Activated CD4-positive, alpha-beta memory T cell treated with anti-CD3 and anti-CD28 coated beads for 36 hours (primary cell): ENCODE data around the gene TRIM4. TPM values are rescaled to one million over a fixed set of nuclear protein-coding genes. Genes with fewer than 3 reads are reported as not detected.
A peak's percentile ranks its signal among the peaks of the same experiment; 100 is the strongest.
"Not testable (repeated sequence)": the region's sequence is repeated elsewhere in the genome, so short reads cannot be mapped to it uniquely, and the experiment has no call there.

ENCODE experiments used
- CTCF ChIA-PET: fragments of 350-600 bp; sonication (Branson Sonifier 250); formaldehyde crosslinking; loops from one replicate; lab custom pipeline; 2021; ENCODE audit warnings: antibody characterized with exemption, inconsistent platforms; lab: Charles Lee
- POLR2A ChIA-PET: fragments of 350-600 bp; sonication (Branson Sonifier 250); formaldehyde crosslinking; loops from one replicate; lab custom pipeline; 2021; ENCODE audit warnings: antibody characterized with exemption; lab: Charles Lee
- DNase-seq: peaks from one replicate; pipeline ENCODE4 v3.0.0-alpha.2; 2020
- H3K27ac Mint-ChIP-seq: one replicate; pipeline ENCODE4 v1.8.0; 2021; ENCODE audit warnings: mixed read lengths
- H3K27me3 Mint-ChIP-seq: one replicate; pipeline ENCODE4 v1.8.0; 2021; ENCODE audit warnings: mixed read lengths
- H3K36me3 Mint-ChIP-seq: one replicate; pipeline ENCODE4 v1.8.0; 2021; ENCODE audit warnings: mixed read lengths
- H3K4me1 Mint-ChIP-seq: one replicate; pipeline ENCODE4 v1.8.0; 2021; ENCODE audit warnings: low read depth, mixed read lengths
- H3K4me3 Mint-ChIP-seq: one replicate; pipeline ENCODE4 v1.8.0; 2021; ENCODE audit warnings: mild to moderate bottlenecking, mixed read lengths
- H3K9me3 Mint-ChIP-seq: one replicate; pipeline ENCODE4 v1.8.0; 2021; ENCODE audit warnings: mixed read lengths
- intact Hi-C: fragments of 100-400 bp; cut with micrococcal nuclease; formaldehyde crosslinking; loops from one replicate; pipeline ENCODE4 v1.15.1; 2023
- total RNA-seq, 2 experiments: library from RNA; stranded (reverse); gene quantifications; one replicate each; pipeline ENCODE4 v1.2.3, GENCODE V29; 2021

The TRIM4 gene
- total RNA-seq, 2 experiments from 2014 or later: 24.9 to 26.1 TPM

DNA sequence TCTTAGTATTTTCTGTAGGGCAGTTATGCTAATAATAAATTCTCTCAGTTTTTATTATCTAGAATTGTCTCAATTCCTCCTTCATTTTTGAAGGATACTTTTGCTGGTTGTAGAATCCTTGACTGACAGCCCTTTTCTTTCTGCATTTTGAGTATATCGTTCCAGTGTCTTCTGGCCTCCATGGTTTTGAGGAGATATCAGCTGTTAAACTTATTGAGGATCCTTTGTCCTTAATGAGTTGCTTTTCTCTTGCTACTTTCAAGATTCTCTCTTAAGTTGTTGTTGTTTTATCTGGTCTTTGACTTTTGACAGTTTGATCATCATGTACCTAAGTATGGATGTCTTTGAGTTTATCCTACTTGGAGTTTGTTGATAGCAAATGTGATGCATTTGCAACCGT, 19.0 kb upstream of the TRIM4 start:
- Mint-ChIP-seq H3K27ac (no peak overlapping the region), H3K36me3 (no peaks in the 10 kb centered on the region), H3K4me1 (peaks cover 7% of the 10 kb centered on the region), H3K4me3 (no peak overlapping the region), H3K9me3 (peaks cover 12% of the 10 kb centered on the region), H3K27me3 (peaks cover 23% of the 10 kb centered on the region)
- POLR2A ChIA-PET: no interaction called here
- intact Hi-C loops: no loop called here
- CTCF ChIA-PET: interaction anchor here (1.9 kb wide), 1 partner anchor 25 kb away, joined by 5 read pairs; no protein-coding TSS in a partner anchor
- no peak for DNase-seq

GRCh38 chr7:99935009-99935408, 15.7 kb upstream of the TRIM4 start:
- H3K27ac Mint-ChIP-seq, H3K36me3 Mint-ChIP-seq, CTCF ChIA-PET, intact Hi-C loops, POLR2A ChIA-PET, H3K4me3 Mint-ChIP-seq, H3K4me1 Mint-ChIP-seq: not testable (repeated sequence)
- H3K9me3 Mint-ChIP-seq: peaks cover 12% of the 10 kb centered on the region
- DNase-seq: peak; percentile 25
- peaks cover 15% of the 10 kb centered on the region for H3K27me3 Mint-ChIP-seq

GRCh38 chr7:99930376-99930775, 11.0 kb upstream of the TRIM4 start:
- H3K4me3 Mint-ChIP-seq: no peak overlapping the region
- H3K27ac Mint-ChIP-seq: no peak overlapping the region
- H3K9me3 Mint-ChIP-seq: no peaks in the 10 kb centered on the region
- H3K27me3 Mint-ChIP-seq: peaks cover 11% of the 10 kb centered on the region
- DNase-seq: no peak
- intact Hi-C loops: no loop called here
- peaks cover 24% of the 10 kb centered on the region for H3K4me1 Mint-ChIP-seq
- ChIA-PET CTCF (interaction anchor here (1.0 to 3.8 kb wide), 4 partner anchors 11 to 60 kb away, joined by 3 to 21 read pairs (median 13); partner anchors contain the start of gene TRIM4), POLR2A (no interaction called here)
- no peaks in the 10 kb centered on the region for H3K36me3 Mint-ChIP-seq

DNA sequence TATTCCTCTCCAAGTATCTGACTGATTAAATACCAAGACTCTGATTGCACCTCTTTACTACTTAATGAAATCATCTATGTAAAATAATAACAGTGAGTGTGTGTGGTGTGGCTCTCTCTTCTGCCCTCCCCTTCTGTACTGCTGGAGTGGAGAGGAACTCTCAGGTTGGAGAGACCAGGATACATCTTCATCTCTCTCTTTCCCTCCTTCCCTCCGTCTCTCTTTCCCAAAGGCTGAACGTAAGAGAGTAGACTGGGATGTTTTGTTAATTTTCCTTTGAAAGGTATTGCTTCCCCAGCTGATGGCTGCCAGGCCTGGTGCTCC, 10.4 kb upstream of the TRIM4 start:
- Mint-ChIP-seq H3K4me1 (peaks cover 19% of the 10 kb centered on the region), H3K9me3 (no peaks in the 10 kb centered on the region), H3K27ac (no peak overlapping the region), H3K27me3 (peaks cover 11% of the 10 kb centered on the region), H3K36me3 (no peaks in the 10 kb centered on the region), H3K4me3 (peak overlapping the region; percentile 68)
- POLR2A ChIA-PET: interaction anchor here (1.0 to 1.8 kb wide), 2 partner anchors 10 kb away, joined by 3 to 11 read pairs; partner anchors contain the start of gene TRIM4
- intact Hi-C loops: no loop called here
- no peak for DNase-seq
- CTCF ChIA-PET: interaction anchor here (1.0 to 3.8 kb wide), 10 partner anchors 9 to 132 kb away, joined by 3 to 21 read pairs (median 4); partner anchors contain the start of gene TRIM4

DNA sequence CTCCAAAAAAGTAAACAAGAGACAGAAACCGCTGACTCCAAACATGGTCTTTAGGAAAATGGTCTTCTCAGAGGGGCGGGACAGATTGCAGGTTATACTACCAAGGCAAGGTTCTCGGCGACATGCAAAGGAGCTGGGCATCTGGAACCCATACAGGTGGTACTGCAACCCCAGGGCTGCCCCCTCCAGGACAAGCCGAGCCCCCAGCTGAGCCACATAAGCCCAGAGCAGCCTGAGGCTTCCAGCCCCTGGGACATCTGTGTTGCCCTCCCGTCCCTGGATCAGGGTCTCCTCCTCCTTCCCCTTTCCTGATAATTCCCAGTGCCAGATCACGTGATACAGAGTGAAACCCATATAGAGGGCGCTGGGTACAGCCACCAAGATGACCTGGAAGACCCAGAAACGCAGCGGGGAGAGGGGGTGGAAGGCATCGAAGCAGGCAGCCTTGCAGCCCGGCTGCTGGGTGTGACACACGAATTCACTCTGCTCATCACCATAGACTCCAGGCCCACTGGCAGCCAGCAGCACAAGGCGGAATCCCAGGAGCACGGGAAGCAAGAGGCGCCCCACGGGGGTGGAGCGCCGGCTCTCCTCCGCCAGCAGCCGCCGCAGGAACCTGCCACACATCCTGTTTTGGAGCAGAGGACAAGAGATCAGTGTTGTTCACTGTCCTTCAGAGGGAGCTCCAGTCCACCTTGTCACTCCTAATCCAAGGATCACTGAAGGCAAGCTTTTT, 9.8 kb upstream of the TRIM4 start, which contains the start of gene GJC3:
Gene GJC3, minus strand, starts transcription at position 627 of the 736 bp plus-strand sequence. Its CDS starts 0 bp downstream, at position 627.
- ChIA-PET CTCF (interaction anchor here (1.0 to 3.8 kb wide), 10 partner anchors 10 to 132 kb away, joined by 3 to 21 read pairs (median 4); partner anchors contain the start of gene TRIM4), POLR2A (interaction anchor here (1.0 to 1.8 kb wide), 2 partner anchors 10 kb away, joined by 3 to 11 read pairs; partner anchors contain the start of gene TRIM4)
- Mint-ChIP-seq H3K4me3 (peak within 1 kb of the TSS; percentile 68), H3K36me3 (no peaks in the 10 kb centered on the region), H3K27ac (no peak within 1 kb of the TSS), H3K4me1 (peaks cover 19% of the 10 kb centered on the region), H3K27me3 (peaks cover 11% of the 10 kb centered on the region), H3K9me3 (no peaks in the 10 kb centered on the region)
- intact Hi-C loops: no loop called here
- DNase-seq: peak; percentile 63

DNA sequence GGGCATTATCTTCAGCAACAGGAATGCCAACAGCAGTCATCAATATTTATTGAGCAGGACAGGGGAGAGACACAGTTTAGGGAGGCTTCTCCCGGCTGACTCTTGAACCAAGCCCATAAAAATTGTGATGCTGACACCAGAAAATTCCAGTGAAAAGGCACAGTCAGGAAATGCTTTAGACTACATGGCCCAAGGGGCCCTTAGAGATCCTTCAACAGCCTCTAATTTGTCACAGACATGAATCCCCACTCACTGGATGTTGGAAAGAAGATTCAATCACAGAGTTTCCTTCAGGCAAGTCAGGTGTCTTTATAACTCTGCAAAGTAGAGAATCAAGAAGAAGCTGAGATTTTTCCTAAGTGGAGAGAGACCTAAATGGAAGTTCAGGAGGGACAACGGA, 8.9 kb upstream of the TRIM4 start:
- Mint-ChIP-seq H3K4me3 (no peak overlapping the region), H3K4me1 (peaks cover 19% of the 10 kb centered on the region)

DNA sequence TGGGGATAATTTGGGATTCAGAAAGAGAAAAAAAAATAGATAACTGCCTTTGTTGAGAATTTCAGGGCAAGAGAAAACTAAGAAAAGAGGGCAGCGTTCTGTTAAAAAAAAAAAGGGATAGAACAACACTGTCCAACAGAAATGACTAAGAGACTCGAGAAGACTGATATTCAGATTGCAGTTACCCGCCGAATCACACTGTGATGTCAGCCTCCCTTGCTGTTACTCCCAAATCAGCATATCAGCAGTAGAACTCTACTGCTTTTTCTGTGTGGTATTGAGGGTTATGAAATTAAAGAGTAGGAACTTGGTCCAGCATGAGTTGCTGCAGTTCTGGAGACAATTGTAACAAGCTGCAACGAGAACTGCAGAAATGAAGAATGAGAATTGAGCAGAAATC, 8.2 kb upstream of the TRIM4 start:
- Mint-ChIP-seq H3K4me1 (peaks cover 19% of the 10 kb centered on the region), H3K27me3 (peaks cover 11% of the 10 kb centered on the region), H3K9me3 (no peaks in the 10 kb centered on the region), H3K27ac (no peak overlapping the region), H3K36me3 (no peaks in the 10 kb centered on the region), H3K4me3 (no peak overlapping the region)
- CTCF ChIA-PET: interaction anchor here (3.8 kb wide), 1 partner anchor 13 kb away, joined by 21 read pairs; no protein-coding TSS in a partner anchor
- POLR2A ChIA-PET: no interaction called here
- intact Hi-C loops: no loop called here
- DNase-seq: no peak

More for the DNA sequence above, 8.9 kb upstream of the TRIM4 start:
- H3K27me3 Mint-ChIP-seq: peaks cover 11% of the 10 kb centered on the region
- H3K9me3 Mint-ChIP-seq: no peaks in the 10 kb centered on the region
- ChIA-PET CTCF (interaction anchor here (2.3 to 3.8 kb wide), 2 partner anchors 9 to 13 kb away, joined by 18 to 21 read pairs; partner anchors contain the start of gene TRIM4), POLR2A (interaction anchor here (1.8 kb wide), 1 partner anchor 9 kb away, joined by 11 read pairs; the partner anchor contains the start of gene TRIM4)
- DNase-seq: no peak
- intact Hi-C loops: no loop called here
- H3K36me3 Mint-ChIP-seq: no peaks in the 10 kb centered on the region
- no peak overlapping the region for H3K27ac Mint-ChIP-seq

GRCh38 chr7:99926321-99926720, 7.0 kb upstream of the TRIM4 start:
- no peak for DNase-seq
- peaks cover 11% of the 10 kb centered on the region for H3K27me3 Mint-ChIP-seq
- POLR2A ChIA-PET: no interaction called here
- CTCF ChIA-PET: no interaction called here
- no peaks in the 10 kb centered on the region for H3K9me3 Mint-ChIP-seq
- no peak overlapping the region for H3K4me3 Mint-ChIP-seq
- H3K27ac Mint-ChIP-seq: no peak overlapping the region
- H3K4me1 Mint-ChIP-seq: peaks cover 19% of the 10 kb centered on the region
- intact Hi-C loops: no loop called here
- peaks cover 5% of the 10 kb centered on the region for H3K36me3 Mint-ChIP-seq

GRCh38 chr7:99923200-99923599, 3.9 kb upstream of the TRIM4 start:
- Mint-ChIP-seq H3K27ac (no peak overlapping the region), H3K36me3 (peaks cover 13% of the 10 kb centered on the region), H3K27me3 (peaks cover 11% of the 10 kb centered on the region), H3K4me3 (no peak overlapping the region), H3K9me3 (no peaks in the 10 kb centered on the region), H3K4me1 (peaks cover 9% of the 10 kb centered on the region)
- ChIA-PET CTCF (interaction anchor here (11.6 kb wide), 1 partner anchor 67 kb away, joined by 148 read pairs; no protein-coding TSS in a partner anchor), POLR2A (interaction anchor here (1.0 kb wide), 1 partner anchor 616 kb away, joined by 3 read pairs; the partner anchor contains the start of gene AGFG2)
- intact Hi-C loops: no loop called here
- no peak for DNase-seq

- ChIA-PET POLR2A (interaction anchor here (0.7 to 3.2 kb wide), 8 partner anchors 9 to 303 kb away, joined by 3 to 14 read pairs (median 6); partner anchors contain the start of genes GJC3, ZKSCAN1, ZSCAN21 and ZSCAN25), CTCF (interaction anchor here (0.8 to 11.6 kb wide), 7 partner anchors 9 to 162 kb away, joined by 3 to 148 read pairs (median 6); partner anchors contain the start of gene GJC3)
- H3K27ac Mint-ChIP-seq: peak overlapping the region; percentile 98
- intact Hi-C loops: no loop called here
- H3K4me3 Mint-ChIP-seq: peak overlapping the region; percentile 98
- peaks cover 37% of the 10 kb centered on the region for H3K4me1 Mint-ChIP-seq
- peaks cover 24% of the 10 kb centered on the region for H3K36me3 Mint-ChIP-seq
- DNase-seq: no peak
- no peaks in the 10 kb centered on the region for H3K27me3 Mint-ChIP-seq
- no peaks in the 10 kb centered on the region for H3K9me3 Mint-ChIP-seq
These were observed 819 bp upstream of the TRIM4 start for GRCh38 chr7:99920149-99920548.

DNA sequence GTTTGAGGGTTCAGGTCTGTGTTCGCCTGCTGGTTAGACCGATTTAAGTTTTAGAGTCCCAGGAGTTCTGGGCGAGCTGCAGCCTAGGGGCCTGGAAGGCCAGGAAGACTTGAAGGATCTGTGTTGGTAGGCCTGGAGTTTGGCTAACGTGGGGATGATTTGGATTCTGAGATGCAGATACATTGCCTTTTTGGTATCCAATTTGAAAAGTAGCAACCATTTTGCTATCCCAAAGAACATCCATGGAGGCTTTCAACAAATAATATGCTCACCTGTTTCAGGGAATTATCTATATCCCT, 433 bp upstream of the TRIM4 start:
- H3K4me3 Mint-ChIP-seq: peak overlapping the region; percentile 98
- H3K36me3 Mint-ChIP-seq: peaks cover 24% of the 10 kb centered on the region
- intact Hi-C loops: loop anchor here (1.0 to 10.0 kb wide), 7 partner anchors 161 to 511 kb away; partner anchors contain the start of genes BUD31, MBLAC1, MEPCE and PDAP1
- H3K9me3 Mint-ChIP-seq: no peaks in the 10 kb centered on the region
- POLR2A ChIA-PET: interaction anchor here (0.7 to 3.2 kb wide), 11 partner anchors 9 to 415 kb away, joined by 3 to 14 read pairs (median 6); partner anchors contain the start of genes GJC3, ZKSCAN1, ZKSCAN5 and ZSCAN21
- H3K27me3 Mint-ChIP-seq: no peaks in the 10 kb centered on the region
- H3K27ac Mint-ChIP-seq: peak overlapping the region; percentile 98
- CTCF ChIA-PET: interaction anchor here (0.7 to 11.6 kb wide), 10 partner anchors 10 to 162 kb away, joined by 3 to 148 read pairs (median 4); partner anchors contain the start of gene GJC3
- peaks cover 39% of the 10 kb centered on the region for H3K4me1 Mint-ChIP-seq
- no peak for DNase-seq

GRCh38 chr7:99910976-99911375, 8.4 kb downstream of the TRIM4 start:
- H3K27ac Mint-ChIP-seq: no peak overlapping the region

More at GRCh38 chr7:99910976-99911375, 8.4 kb downstream of the TRIM4 start:
- POLR2A ChIA-PET: no interaction called here
- intact Hi-C loops: loop anchor here (10.0 kb wide), 3 partner anchors 276 to 436 kb away; partner anchors contain the start of gene ZNF789
- Mint-ChIP-seq H3K4me3 (no peak overlapping the region), H3K36me3 (peaks cover 25% of the 10 kb centered on the region), H3K4me1 (peaks cover 40% of the 10 kb centered on the region), H3K27me3 (no peaks in the 10 kb centered on the region), H3K9me3 (no peaks in the 10 kb centered on the region)
- CTCF ChIA-PET: no interaction called here
- DNase-seq: no peak
